Measurements from ENCODE around the gene FOXP1.

- TF ChIP-seq SUZ12 (IDR thresholded peaks at IDR 0.05; ENCODE audit: low read length): no peak
- TF ChIP-seq, protein P1, sequence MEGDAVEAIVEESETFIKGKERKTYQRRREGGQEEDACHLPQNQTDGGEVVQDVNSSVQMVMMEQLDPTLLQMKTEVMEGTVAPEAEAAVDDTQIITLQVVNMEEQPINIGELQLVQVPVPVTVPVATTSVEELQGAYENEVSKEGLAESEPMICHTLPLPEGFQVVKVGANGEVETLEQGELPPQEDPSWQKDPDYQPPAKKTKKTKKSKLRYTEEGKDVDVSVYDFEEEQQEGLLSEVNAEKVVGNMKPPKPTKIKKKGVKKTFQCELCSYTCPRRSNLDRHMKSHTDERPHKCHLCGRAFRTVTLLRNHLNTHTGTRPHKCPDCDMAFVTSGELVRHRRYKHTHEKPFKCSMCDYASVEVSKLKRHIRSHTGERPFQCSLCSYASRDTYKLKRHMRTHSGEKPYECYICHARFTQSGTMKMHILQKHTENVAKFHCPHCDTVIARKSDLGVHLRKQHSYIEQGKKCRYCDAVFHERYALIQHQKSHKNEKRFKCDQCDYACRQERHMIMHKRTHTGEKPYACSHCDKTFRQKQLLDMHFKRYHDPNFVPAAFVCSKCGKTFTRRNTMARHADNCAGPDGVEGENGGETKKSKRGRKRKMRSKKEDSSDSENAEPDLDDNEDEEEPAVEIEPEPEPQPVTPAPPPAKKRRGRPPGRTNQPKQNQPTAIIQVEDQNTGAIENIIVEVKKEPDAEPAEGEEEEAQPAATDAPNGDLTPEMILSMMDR (IDR thresholded peaks at IDR 0.05; ENCODE audit: control extremely low read depth in 1 of 3, insufficient read depth in 1 of 3, low read depth in 1 of 3, low read length in 3 of 3): no peak
- TF ChIP-seq TAF1 (IDR thresholded peaks at IDR 0.05; ENCODE audit: low read depth, low read length): no peak
- no peak for TF ChIP-seq EZH2 (IDR thresholded peaks at IDR 0.05; ENCODE audit: low read depth, low read length, severe bottlenecking)
- no peak for TF ChIP-seq POLR2A (IDR thresholded peaks at IDR 0.05; ENCODE audit: control extremely low read depth in 1 of 2, low read depth in 2 of 2, low read length in 2 of 2)
- no peak for TF ChIP-seq GABPA (IDR thresholded peaks at IDR 0.05; ENCODE audit: borderline replicate concordance, insufficient read depth, low read length)
- TF ChIP-seq CEBPB (IDR thresholded peaks at IDR 0.05; ENCODE audit: low read depth, low read length): no peak
- TF ChIP-seq MAFK (IDR thresholded peaks at IDR 0.05; ENCODE audit: low read depth, low read length): no peak
- TF ChIP-seq EP300 (IDR thresholded peaks at IDR 0.05; ENCODE audit: borderline replicate concordance in 1 of 2, low read depth in 2 of 2, low read length in 2 of 2): no peak
- TF ChIP-seq RNF2 (IDR thresholded peaks at IDR 0.05; ENCODE audit: borderline replicate concordance, low read depth, low read length, missing control alignments, poor library complexity, severe bottlenecking): no peak
- TF ChIP-seq KDM4A (IDR thresholded peaks at IDR 0.05; ENCODE audit: low read depth, low read length, severe bottlenecking): no peak
- TF ChIP-seq JUND (IDR thresholded peaks at IDR 0.05; ENCODE audit: low read length): no peak
- TF ChIP-seq CREB1 (IDR thresholded peaks at IDR 0.05): no peak
These were observed 356.8 kb downstream of the FOXP1 start for GRCh38 chr3:71226565-71227269.

All from H1 (cell line).